Astrocyte (in vitro differentiated cells and primary cell): ENCODE results near the gene C10orf67.

Experiments used
- EZH2 ChIP-seq: IDR thresholded peaks from 2 replicates; pipeline ENCODE4 v1.6.1; 2012; ENCODE audit warnings: mild to moderate bottlenecking, low read length, inconsistent platforms; ENCODE audit not compliant: insufficient read depth
- TF ChIP-seq, protein P1 (sequence below): IDR thresholded peaks from 2 replicates; pipeline ENCODE4 v1.5.1; 2011; ENCODE audit warnings: low read depth, mild to moderate bottlenecking, inconsistent platforms, low read length, moderate library complexity; ENCODE audit not compliant: insufficient read depth

GRCh38 chr10:23326544-23327307 lies 17.9 kb downstream of the C10orf67 start:
- TF ChIP-seq, protein P1, sequence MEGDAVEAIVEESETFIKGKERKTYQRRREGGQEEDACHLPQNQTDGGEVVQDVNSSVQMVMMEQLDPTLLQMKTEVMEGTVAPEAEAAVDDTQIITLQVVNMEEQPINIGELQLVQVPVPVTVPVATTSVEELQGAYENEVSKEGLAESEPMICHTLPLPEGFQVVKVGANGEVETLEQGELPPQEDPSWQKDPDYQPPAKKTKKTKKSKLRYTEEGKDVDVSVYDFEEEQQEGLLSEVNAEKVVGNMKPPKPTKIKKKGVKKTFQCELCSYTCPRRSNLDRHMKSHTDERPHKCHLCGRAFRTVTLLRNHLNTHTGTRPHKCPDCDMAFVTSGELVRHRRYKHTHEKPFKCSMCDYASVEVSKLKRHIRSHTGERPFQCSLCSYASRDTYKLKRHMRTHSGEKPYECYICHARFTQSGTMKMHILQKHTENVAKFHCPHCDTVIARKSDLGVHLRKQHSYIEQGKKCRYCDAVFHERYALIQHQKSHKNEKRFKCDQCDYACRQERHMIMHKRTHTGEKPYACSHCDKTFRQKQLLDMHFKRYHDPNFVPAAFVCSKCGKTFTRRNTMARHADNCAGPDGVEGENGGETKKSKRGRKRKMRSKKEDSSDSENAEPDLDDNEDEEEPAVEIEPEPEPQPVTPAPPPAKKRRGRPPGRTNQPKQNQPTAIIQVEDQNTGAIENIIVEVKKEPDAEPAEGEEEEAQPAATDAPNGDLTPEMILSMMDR = no peak
- TF ChIP-seq EZH2 = no peak
